Progenitor cell of endocrine pancreas (in vitro differentiated cells): ENCODE results near the gene MAJIN. TPM values are rescaled to one million over a fixed set of nuclear protein-coding genes. Genes with fewer than 3 reads are reported as not detected.

Source experiments
- DNase-seq: peaks from one replicate; pipeline ENCODE4 v3.0.0; 2021; ENCODE audit warnings: low spot score; ENCODE audit not compliant: unreplicated experiment
- H3K27ac Mint-ChIP-seq: 2 replicates; pipeline ENCODE4 v1.8.0; 2021; ENCODE audit warnings: mild to moderate bottlenecking, moderate library complexity, mixed read lengths
- H3K27me3 Mint-ChIP-seq: 2 replicates; pipeline ENCODE4 v1.8.0; 2021; ENCODE audit warnings: mixed read lengths
- H3K36me3 Mint-ChIP-seq: 2 replicates; pipeline ENCODE4 v1.8.0; 2022; ENCODE audit warnings: mixed read lengths; ENCODE audit not compliant: insufficient read depth
- H3K4me1 Mint-ChIP-seq: 2 replicates; pipeline ENCODE4 v1.8.0; 2021; ENCODE audit warnings: low read depth, mixed read lengths
- H3K4me3 Mint-ChIP-seq: 2 replicates; pipeline ENCODE4 v1.8.0; 2021; ENCODE audit warnings: low read depth, mild to moderate bottlenecking, moderate library complexity, mixed read lengths
- H3K9me3 Mint-ChIP-seq: 2 replicates; pipeline ENCODE4 v1.8.0; 2021; ENCODE audit warnings: low read depth, mixed read lengths
- total RNA-seq: library from RNA; stranded (reverse); gene quantifications from 2 replicates; pipeline ENCODE4 v1.2.1, GENCODE V29; 2021
- TF ChIP-seq, protein P1 (sequence below): fragments of 200-600 bp; sonication (generic); IDR thresholded peaks from one replicate; pipeline ENCODE4 v1.5.0; 2021; ENCODE audit warnings: antibody characterized with exemption, mild to moderate bottlenecking; ENCODE audit not compliant: unreplicated experiment

The MAJIN gene
- total RNA-seq, 1 donor from 2014 or later: not detected

- H3K4me1 Mint-ChIP-seq: no peaks in the 10 kb centered on the region
- H3K4me3 Mint-ChIP-seq: no peak overlapping the region
- DNase-seq: no peak
- no peaks in the 10 kb centered on the region for H3K36me3 Mint-ChIP-seq
- TF ChIP-seq, protein P1, sequence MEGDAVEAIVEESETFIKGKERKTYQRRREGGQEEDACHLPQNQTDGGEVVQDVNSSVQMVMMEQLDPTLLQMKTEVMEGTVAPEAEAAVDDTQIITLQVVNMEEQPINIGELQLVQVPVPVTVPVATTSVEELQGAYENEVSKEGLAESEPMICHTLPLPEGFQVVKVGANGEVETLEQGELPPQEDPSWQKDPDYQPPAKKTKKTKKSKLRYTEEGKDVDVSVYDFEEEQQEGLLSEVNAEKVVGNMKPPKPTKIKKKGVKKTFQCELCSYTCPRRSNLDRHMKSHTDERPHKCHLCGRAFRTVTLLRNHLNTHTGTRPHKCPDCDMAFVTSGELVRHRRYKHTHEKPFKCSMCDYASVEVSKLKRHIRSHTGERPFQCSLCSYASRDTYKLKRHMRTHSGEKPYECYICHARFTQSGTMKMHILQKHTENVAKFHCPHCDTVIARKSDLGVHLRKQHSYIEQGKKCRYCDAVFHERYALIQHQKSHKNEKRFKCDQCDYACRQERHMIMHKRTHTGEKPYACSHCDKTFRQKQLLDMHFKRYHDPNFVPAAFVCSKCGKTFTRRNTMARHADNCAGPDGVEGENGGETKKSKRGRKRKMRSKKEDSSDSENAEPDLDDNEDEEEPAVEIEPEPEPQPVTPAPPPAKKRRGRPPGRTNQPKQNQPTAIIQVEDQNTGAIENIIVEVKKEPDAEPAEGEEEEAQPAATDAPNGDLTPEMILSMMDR: no peak
- H3K9me3 Mint-ChIP-seq: no peaks in the 10 kb centered on the region
- H3K27ac Mint-ChIP-seq: no peak overlapping the region
- peaks cover 26% of the 10 kb centered on the region for H3K27me3 Mint-ChIP-seq
Measured at GRCh38 chr11:64969209-64969608, 2.7 kb downstream of the MAJIN start.

- Mint-ChIP-seq H3K27me3 (peaks cover 26% of the 10 kb centered on the region), H3K4me1 (no peaks in the 10 kb centered on the region), H3K36me3 (no peaks in the 10 kb centered on the region), H3K9me3 (no peaks in the 10 kb centered on the region), H3K27ac (no peak overlapping the region), H3K4me3 (no peak overlapping the region)
- no peak for DNase-seq
- TF ChIP-seq, protein P1: no peak
Measured at GRCh38 chr11:64967375-64967774, 4.5 kb downstream of the MAJIN start.

DNA sequence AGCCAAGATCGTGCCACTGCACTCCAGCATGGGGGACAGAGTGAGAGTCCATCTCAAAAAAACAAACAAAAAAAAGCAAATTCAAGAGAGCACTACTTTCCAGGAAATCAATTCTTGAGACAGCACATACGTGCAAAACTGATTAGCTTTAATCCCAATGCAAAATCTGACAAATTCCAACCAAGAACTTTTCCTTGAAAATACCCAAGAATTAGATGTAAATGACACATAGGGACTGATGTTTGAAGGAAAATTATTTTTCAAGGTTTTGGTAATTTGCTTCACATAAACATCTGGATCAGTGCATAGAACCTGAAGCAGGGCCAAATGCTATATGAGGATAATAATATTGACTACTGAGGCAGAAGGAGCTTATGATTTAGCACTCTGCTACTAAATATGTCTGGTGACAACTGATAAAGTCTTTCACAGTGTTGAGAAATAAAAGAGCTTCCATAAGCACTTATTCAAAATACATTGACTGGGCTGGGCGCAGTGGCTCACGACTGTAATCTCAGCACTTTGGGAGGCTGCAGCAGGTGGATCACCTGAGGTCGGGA lies 8.8 kb downstream of the MAJIN start:
- Mint-ChIP-seq H3K4me1 (no peaks in the 10 kb centered on the region), H3K9me3 (no peaks in the 10 kb centered on the region), H3K27ac (no peak overlapping the region), H3K36me3 (no peaks in the 10 kb centered on the region), H3K27me3 (peaks cover 24% of the 10 kb centered on the region), H3K4me3 (no peak overlapping the region)
- TF ChIP-seq, protein P1: no peak
- DNase-seq: no peak

DNA sequence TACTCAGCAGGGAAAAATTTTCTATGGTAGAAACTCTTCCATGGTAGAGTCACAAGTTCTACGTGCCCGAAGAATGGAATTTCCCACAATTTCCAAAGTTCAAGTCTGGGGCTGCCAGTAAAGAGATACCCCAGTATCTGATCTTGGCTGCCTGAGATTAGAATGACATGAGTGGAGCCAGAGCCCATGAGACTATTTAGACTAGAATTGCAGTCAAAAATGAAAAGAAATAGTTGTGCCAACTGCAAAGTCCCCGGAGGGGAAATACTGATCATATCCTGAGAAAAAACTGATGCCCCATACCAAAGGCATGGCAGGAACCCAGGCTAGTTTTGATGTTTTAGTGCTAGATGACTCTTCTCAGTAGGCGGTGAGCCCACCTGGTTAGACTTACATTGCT lies 11.2 kb downstream of the MAJIN start:
- no peak for DNase-seq
- H3K4me3 Mint-ChIP-seq: no peak overlapping the region
- H3K36me3 Mint-ChIP-seq: no peaks in the 10 kb centered on the region
- H3K27ac Mint-ChIP-seq: no peak overlapping the region
- H3K27me3 Mint-ChIP-seq: peaks cover 18% of the 10 kb centered on the region
- TF ChIP-seq, protein P1: no peak
- H3K9me3 Mint-ChIP-seq: no peaks in the 10 kb centered on the region
- no peaks in the 10 kb centered on the region for H3K4me1 Mint-ChIP-seq

GRCh38 chr11:64959498-64959897 lies 12.4 kb downstream of the MAJIN start:
- Mint-ChIP-seq H3K4me1 (no peaks in the 10 kb centered on the region), H3K9me3 (no peaks in the 10 kb centered on the region), H3K36me3 (no peaks in the 10 kb centered on the region), H3K27ac (no peak overlapping the region), H3K27me3 (peaks cover 18% of the 10 kb centered on the region), H3K4me3 (no peak overlapping the region)
- DNase-seq: no peak
- TF ChIP-seq, protein P1: no peak
